ENCODE results near the gene SLIT3.

SLIT3 gene

GRCh38 chr5:168844016-168844921 lies 456.7 kb downstream of the SLIT3 start:
- DNase-seq = no peak

GRCh38 chr5:168843277-168844015 lies 457.5 kb downstream of the SLIT3 start:
- DNase-seq = no peak

GRCh38 chr5:168842571-168843205 lies 458.3 kb downstream of the SLIT3 start:
- DNase-seq = no peak

GRCh38 chr5:168837852-168838251 lies 463.1 kb downstream of the SLIT3 start:
- no peak for DNase-seq

- no peak for DNase-seq
These were observed 464.2 kb downstream of the SLIT3 start for GRCh38 chr5:168836603-168837231.

- DNase-seq = no peak
These were observed 467.0 kb downstream of the SLIT3 start for GRCh38 chr5:168833936-168834335.

GRCh38 chr5:168833383-168833782 lies 467.6 kb downstream of the SLIT3 start:
- no peak for DNase-seq

- DNase-seq = no peak
These were observed 468.6 kb downstream of the SLIT3 start for GRCh38 chr5:168832308-168832707.

- no peak for DNase-seq
These were observed 469.6 kb downstream of the SLIT3 start for GRCh38 chr5:168831383-168831782.

- no peak for DNase-seq
These were observed 470.1 kb downstream of the SLIT3 start for GRCh38 chr5:168830833-168831232.

GRCh38 chr5:168829922-168830417 lies 471.0 kb downstream of the SLIT3 start:
- DNase-seq = no peak

- no peak for DNase-seq
These were observed 471.9 kb downstream of the SLIT3 start for GRCh38 chr5:168829044-168829443.

GRCh38 chr5:168827636-168828035 lies 473.3 kb downstream of the SLIT3 start:
- DNase-seq = no peak

- peak in 18 of 56 donors; percentile 3 to 39 (median 21) for DNase-seq
These were observed 474.7 kb downstream of the SLIT3 start for GRCh38 chr5:168826246-168826725.

- DNase-seq = peak in 1 of 56 donors; percentile 24
These were observed 478.1 kb downstream of the SLIT3 start for GRCh38 chr5:168822745-168823281.

GRCh38 chr5:168822248-168822744 lies 478.6 kb downstream of the SLIT3 start:
- no peak for DNase-seq

- DNase-seq = no peak
These were observed 480.1 kb downstream of the SLIT3 start for GRCh38 chr5:168820874-168821273.

- peak in 2 of 56 donors; percentile 12 to 17 for DNase-seq
These were observed 481.8 kb downstream of the SLIT3 start for GRCh38 chr5:168819004-168819621.

- DNase-seq = no peak
These were observed 482.4 kb downstream of the SLIT3 start for GRCh38 chr5:168818558-168818957.

- DNase-seq = no peak
These were observed 483.3 kb downstream of the SLIT3 start for GRCh38 chr5:168817591-168817990.
